ENCODE results near the gene TSPYL6.

The TSPYL6 gene

GRCh38 chr2:54260241-54260595 is 4.2 kb upstream of the TSPYL6 start:
- no peak overlapping the region for H3K27ac ChIP-seq

GRCh38 chr2:54259413-54260240 is 3.6 kb upstream of the TSPYL6 start:
- H4K20me1 ChIP-seq: no peaks in the 10 kb centered on the region
- TF ChIP-seq Cebpa-rat (IDR thresholded peaks at IDR 0.05): no peak
- no peaks in the 10 kb centered on the region for H3K27me3 ChIP-seq
- H3K9me3 ChIP-seq (replicated peaks in 1 of 11): peaks cover 0 to 33% (median 16%) of the 10 kb centered on the region in 11 experiments; a peak in 16 of 22 replicates
- no peaks in the 10 kb centered on the region for H3K4me1 ChIP-seq
- peaks cover 0 to 7% (median 0%) of the 10 kb centered on the region in 11 experiments; a peak in 2 of 22 replicates for H3K36me3 ChIP-seq
- no peak overlapping the region for H3K4me2 ChIP-seq
- H3K4me3 ChIP-seq: no peak overlapping the region
- H3K9ac ChIP-seq: no peak overlapping the region
- no peak overlapping the region for H3K27ac ChIP-seq

More at GRCh38 chr2:54260241-54260595, 4.2 kb upstream of the TSPYL6 start:
- peaks cover 5 to 33% (median 14%) of the 10 kb centered on the region in 11 experiments; a peak in 20 of 22 replicates for H3K9me3 ChIP-seq (replicated peaks in 1 of 11)
- H3K4me1 ChIP-seq: no peaks in the 10 kb centered on the region
- H3K9ac ChIP-seq: no peak overlapping the region
- no peak for TF ChIP-seq Cebpa-rat (IDR thresholded peaks at IDR 0.05)
- H3K27me3 ChIP-seq: no peaks in the 10 kb centered on the region
- peaks cover 0 to 7% (median 0%) of the 10 kb centered on the region in 11 experiments; a peak in 2 of 22 replicates for H3K36me3 ChIP-seq
- H4K20me1 ChIP-seq: no peaks in the 10 kb centered on the region
- no peak overlapping the region for H3K4me2 ChIP-seq
- no peak overlapping the region for H3K4me3 ChIP-seq

- no peak for TF ChIP-seq Cebpa-rat (IDR thresholded peaks at IDR 0.05)
- H3K9me3 ChIP-seq (replicated peaks in 1 of 11): peaks cover 0 to 26% (median 12%) of the 10 kb centered on the region in 11 experiments; a peak in 16 of 22 replicates
- no peak overlapping the region for H3K9ac ChIP-seq
- H3K4me3 ChIP-seq: no peak overlapping the region
- no peak overlapping the region for H3K4me2 ChIP-seq
- no peak overlapping the region for H3K27ac ChIP-seq
- no peaks in the 10 kb centered on the region for H3K27me3 ChIP-seq
- H3K36me3 ChIP-seq: peaks cover 0 to 7% (median 0%) of the 10 kb centered on the region in 11 experiments; a peak in 2 of 22 replicates
- no peaks in the 10 kb centered on the region for H3K4me1 ChIP-seq
- no peaks in the 10 kb centered on the region for H4K20me1 ChIP-seq
Measured at GRCh38 chr2:54258166-54258565, 2.1 kb upstream of the TSPYL6 start.

- H3K9me3 ChIP-seq (replicated peaks in 1 of 11): peaks cover 0 to 26% (median 12%) of the 10 kb centered on the region in 11 experiments; a peak in 16 of 22 replicates
- TF ChIP-seq Cebpa-rat (IDR thresholded peaks at IDR 0.05): no peak
Measured at GRCh38 chr2:54255230-54256090, 569 bp downstream of the TSPYL6 start.

GRCh38 chr2:54254180-54254579 is 1.8 kb downstream of the TSPYL6 start:
- no peaks in the 10 kb centered on the region for H3K27me3 ChIP-seq
- peaks cover 0 to 7% (median 0%) of the 10 kb centered on the region in 11 experiments; a peak in 2 of 22 replicates for H3K36me3 ChIP-seq
- H3K9ac ChIP-seq: no peak overlapping the region
- TF ChIP-seq Cebpa-rat (IDR thresholded peaks at IDR 0.05): no peak
- H3K9me3 ChIP-seq (replicated peaks in 1 of 11): peaks cover 0 to 26% (median 12%) of the 10 kb centered on the region in 11 experiments; a peak in 16 of 22 replicates
- no peak overlapping the region for H3K4me2 ChIP-seq
- no peaks in the 10 kb centered on the region for H3K4me1 ChIP-seq
- no peak overlapping the region for H3K4me3 ChIP-seq
- H3K27ac ChIP-seq: no peak overlapping the region
- no peaks in the 10 kb centered on the region for H4K20me1 ChIP-seq

More at GRCh38 chr2:54255230-54256090, 569 bp downstream of the TSPYL6 start:
- no peak overlapping the region for H3K9ac ChIP-seq
- no peak overlapping the region for H3K4me2 ChIP-seq
- no peaks in the 10 kb centered on the region for H4K20me1 ChIP-seq
- H3K4me1 ChIP-seq: no peaks in the 10 kb centered on the region
- H3K27me3 ChIP-seq: no peaks in the 10 kb centered on the region
- no peak overlapping the region for H3K27ac ChIP-seq
- H3K4me3 ChIP-seq: no peak overlapping the region
- peaks cover 0 to 7% (median 0%) of the 10 kb centered on the region in 11 experiments; a peak in 2 of 22 replicates for H3K36me3 ChIP-seq

GRCh38 chr2:54249629-54250028 is 6.4 kb downstream of the TSPYL6 start:
- no peaks in the 10 kb centered on the region for H3K4me1 ChIP-seq
- TF ChIP-seq Cebpa-rat (IDR thresholded peaks at IDR 0.05): no peak
- H3K27ac ChIP-seq: no peak overlapping the region
- no peaks in the 10 kb centered on the region for H4K20me1 ChIP-seq
- H3K4me3 ChIP-seq: no peak overlapping the region
- peaks cover 0 to 4% (median 0%) of the 10 kb centered on the region in 11 experiments; a peak in 2 of 22 replicates for H3K9me3 ChIP-seq (replicated peaks in 1 of 11)
- H3K4me2 ChIP-seq: no peak overlapping the region
- H3K9ac ChIP-seq: no peak overlapping the region
- no peaks in the 10 kb centered on the region for H3K36me3 ChIP-seq
- no peaks in the 10 kb centered on the region for H3K27me3 ChIP-seq

GRCh38 chr2:54247115-54247514 is 8.9 kb downstream of the TSPYL6 start:
- no peak overlapping the region for H3K4me2 ChIP-seq
- H3K4me3 ChIP-seq: no peak overlapping the region
- H3K27ac ChIP-seq: no peak overlapping the region
- no peak for TF ChIP-seq Cebpa-rat (IDR thresholded peaks at IDR 0.05)
- H3K9ac ChIP-seq: no peak overlapping the region
- no peaks in the 10 kb centered on the region for H3K4me1 ChIP-seq
- no peaks in the 10 kb centered on the region for H4K20me1 ChIP-seq
- H3K9me3 ChIP-seq (replicated peaks in 1 of 11): no peaks in the 10 kb centered on the region
- no peaks in the 10 kb centered on the region for H3K27me3 ChIP-seq
- H3K36me3 ChIP-seq: no peaks in the 10 kb centered on the region

- Histone ChIP-seq H3K4me2 (no peak overlapping the region), H3K4me3 (no peak overlapping the region), H3K4me1 (no peaks in the 10 kb centered on the region), H4K20me1 (no peaks in the 10 kb centered on the region), H3K9ac (no peak overlapping the region), H3K9me3 (replicated peaks in 1 of 11) (no peaks in the 10 kb centered on the region), H3K27me3 (no peaks in the 10 kb centered on the region), H3K27ac (no peak overlapping the region), H3K36me3 (no peaks in the 10 kb centered on the region)
- no peak for TF ChIP-seq Cebpa-rat (IDR thresholded peaks at IDR 0.05)
Measured at GRCh38 chr2:54240515-54241469, 15.2 kb downstream of the TSPYL6 start.
